Ascending aorta (tissue), 2 donors: ENCODE measurements around the gene MXD4. TPM values are rescaled to one million over a fixed set of nuclear protein-coding genes. Genes with fewer than 3 reads are reported as not detected.

Experiments
- DNase-seq, 2 donors: peaks; one replicate each; pipeline ENCODE4 v3.0.0-alpha.2; 2019; ENCODE audit warnings: low spot score in 2 of 2
- H3K27ac ChIP-seq, 2 donors: fragments of 200-600 bp; sonication (generic); one replicate each; pipeline ENCODE4 v1.5.1; 2016 to 2017; ENCODE audit warnings: mild to moderate bottlenecking in 1 of 2
- H3K27me3 ChIP-seq: fragments of 200-600 bp; sonication (generic); one replicate; pipeline ENCODE4 v1.5.1; 2017
- H3K36me3 ChIP-seq, 2 donors: fragments of 200-600 bp; sonication (generic); one replicate each; pipeline ENCODE4 v1.5.1; 2016
- H3K4me1 ChIP-seq, 2 donors: fragments of 200-600 bp; sonication (generic); one replicate each; pipeline ENCODE4 v1.5.1; 2016 to 2017; ENCODE audit warnings: mild to moderate bottlenecking in 1 of 2
- H3K4me3 ChIP-seq, 2 donors: fragments of 200-600 bp; sonication (generic); one replicate each; pipeline ENCODE4 v1.5.1; 2016 to 2017; ENCODE audit warnings: mild to moderate bottlenecking in 1 of 2
- H3K9me3 ChIP-seq, 2 donors: fragments of 200-600 bp; sonication (generic); one replicate each; pipeline ENCODE4 v1.5.1; 2016
- CTCF ChIP-seq, 3 experiments: fragments of 200-600 bp in 2 of 3; fragments of 450-650 bp in 1 of 3; sonication (generic) in 2 of 3; IDR thresholded peaks; one replicate each; pipeline ENCODE4 v1.5.1; 2016 to 2019; ENCODE audit warnings: antibody characterized with exemption in 3 of 3, mild to moderate bottlenecking in 1 of 3, moderate library complexity in 1 of 3
- intact Hi-C: fragments of 100-400 bp; cut with DNase I; formaldehyde crosslinking; loops from one replicate; pipeline ENCODE4 v1.15.1; 2023
- total RNA-seq: library from RNA; depleted of rRNA; stranded (reverse); fragments of >200 nt; gene quantifications from one replicate; pipeline ENCODE4 v1.1.0, GENCODE V29; 2016

The MXD4 gene
- total RNA-seq, 1 donor from 2014 or later: 83.2 TPM

- Histone ChIP-seq H3K9me3 (no peaks in the 10 kb centered on the region), H3K27me3 (no peaks in the 10 kb centered on the region), H3K4me1 (peaks cover 0 to 12% of the 10 kb centered on the region in 2 donors), H3K36me3 (peaks cover 39 to 50% of the 10 kb centered on the region in 2 donors), H3K4me3 (no peak overlapping the region), H3K27ac (peak overlapping the region in 1 of 2 donors; percentile 11)
- peak in 1 of 2 donors; percentile 61 for DNase-seq
- TF ChIP-seq CTCF (IDR thresholded peaks at IDR 0.05): no peak
- intact Hi-C loops: loop anchor here (10.0 kb wide), 1 partner anchor 1707 kb away; no protein-coding TSS in a partner anchor
These were observed 14.5 kb downstream of the MXD4 start for GRCh38 chr4:2247128-2248043.

- Histone ChIP-seq H3K27me3 (no peaks in the 10 kb centered on the region), H3K4me1 (peaks cover 0 to 13% of the 10 kb centered on the region in 2 donors), H3K36me3 (peaks cover 35 to 42% of the 10 kb centered on the region in 2 donors), H3K4me3 (no peak overlapping the region), H3K9me3 (no peaks in the 10 kb centered on the region), H3K27ac (peak overlapping the region; percentile 41 to 66)
- TF ChIP-seq CTCF (IDR thresholded peaks at IDR 0.05): no peak
- intact Hi-C loops: loop anchor here (10.0 kb wide), 1 partner anchor 1708 kb away; no protein-coding TSS in a partner anchor
- peak; percentile 6 to 52 for DNase-seq
These were observed 15.4 kb downstream of the MXD4 start for GRCh38 chr4:2246384-2247127.

GRCh38 chr4:2245787-2246275, 16.1 kb downstream of the MXD4 start:
- peak overlapping the region; percentile 41 to 66 for H3K27ac ChIP-seq
- no peak for TF ChIP-seq CTCF (IDR thresholded peaks at IDR 0.05)
- no peaks in the 10 kb centered on the region for H3K27me3 ChIP-seq
- H3K9me3 ChIP-seq: no peaks in the 10 kb centered on the region
- H3K36me3 ChIP-seq: peaks cover 27 to 35% of the 10 kb centered on the region in 2 donors
- peaks cover 0 to 16% of the 10 kb centered on the region in 2 donors for H3K4me1 ChIP-seq
- intact Hi-C loops: loop anchor here (10.0 kb wide), 1 partner anchor 1709 kb away; no protein-coding TSS in a partner anchor
- DNase-seq: no peak
- no peak overlapping the region for H3K4me3 ChIP-seq

- peak overlapping the region; percentile 41 to 66 for H3K27ac ChIP-seq
- H3K27me3 ChIP-seq: no peaks in the 10 kb centered on the region
- no peaks in the 10 kb centered on the region for H3K9me3 ChIP-seq
- H3K36me3 ChIP-seq: peaks cover 21 to 28% of the 10 kb centered on the region in 2 donors
- no peak for DNase-seq
- H3K4me3 ChIP-seq: no peak overlapping the region
- intact Hi-C loops: loop anchor here (10.0 kb wide), 1 partner anchor 1710 kb away; no protein-coding TSS in a partner anchor
- H3K4me1 ChIP-seq: peaks cover 0 to 22% of the 10 kb centered on the region in 2 donors
- TF ChIP-seq CTCF (IDR thresholded peaks at IDR 0.05): no peak
These were observed 16.7 kb downstream of the MXD4 start for GRCh38 chr4:2245057-2245786.
